Epithelial cell of esophagus (primary cell): ENCODE results near the gene LTC4S.

Source experiments
- DNase-seq: peaks from one replicate; pipeline ENCODE4 v3.0.0; 2010; ENCODE audit warnings: low read depth
- H3K4me3 ChIP-seq: 2 replicates; pipeline ENCODE4 v1.5.1; 2011; ENCODE audit warnings: mild to moderate bottlenecking, low read length, control low read depth
- TF ChIP-seq, protein P1 (sequence below): IDR thresholded peaks from 2 replicates; pipeline ENCODE4 v1.5.1; 2011; ENCODE audit warnings: low read depth, mild to moderate bottlenecking, low read length, control low read depth, inconsistent platforms; ENCODE audit not compliant: insufficient read depth; ENCODE audit errors: missing control alignments

Gene LTC4S

DNA sequence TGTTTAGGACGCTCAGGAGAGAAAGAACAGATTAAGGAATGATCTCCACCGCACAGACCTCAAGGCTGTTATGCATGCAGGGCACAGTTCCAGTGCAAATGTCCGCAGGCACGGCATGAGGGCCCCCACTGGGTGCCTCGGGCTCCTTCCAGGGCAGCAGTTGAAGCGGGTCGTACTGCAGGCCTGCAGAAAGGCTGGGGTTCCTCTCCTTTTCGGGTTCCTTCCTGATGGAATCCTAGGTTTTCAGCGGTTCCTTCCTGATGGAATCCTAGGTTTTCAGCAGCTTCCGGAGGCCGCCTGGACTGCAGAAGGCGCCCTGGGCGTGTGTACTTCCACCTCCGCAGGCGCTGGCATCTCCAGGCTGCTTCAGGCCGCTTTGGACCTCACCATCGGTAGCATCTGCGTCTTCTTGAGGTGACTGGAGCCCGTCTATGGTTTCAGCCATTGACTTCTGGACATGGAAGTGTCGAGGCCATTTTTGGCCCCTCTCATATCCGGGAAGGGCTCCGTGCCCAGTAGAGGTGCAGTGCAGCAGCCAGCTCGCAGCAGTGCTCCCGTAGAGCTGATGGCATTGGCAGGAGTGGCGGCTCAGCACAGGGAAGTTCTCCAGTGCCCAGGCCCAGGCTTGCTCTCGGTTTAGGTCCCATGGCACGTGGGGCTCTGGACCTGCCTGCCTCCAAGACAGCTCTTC lies 18.5 kb downstream of the LTC4S start:
- TF ChIP-seq, protein P1, sequence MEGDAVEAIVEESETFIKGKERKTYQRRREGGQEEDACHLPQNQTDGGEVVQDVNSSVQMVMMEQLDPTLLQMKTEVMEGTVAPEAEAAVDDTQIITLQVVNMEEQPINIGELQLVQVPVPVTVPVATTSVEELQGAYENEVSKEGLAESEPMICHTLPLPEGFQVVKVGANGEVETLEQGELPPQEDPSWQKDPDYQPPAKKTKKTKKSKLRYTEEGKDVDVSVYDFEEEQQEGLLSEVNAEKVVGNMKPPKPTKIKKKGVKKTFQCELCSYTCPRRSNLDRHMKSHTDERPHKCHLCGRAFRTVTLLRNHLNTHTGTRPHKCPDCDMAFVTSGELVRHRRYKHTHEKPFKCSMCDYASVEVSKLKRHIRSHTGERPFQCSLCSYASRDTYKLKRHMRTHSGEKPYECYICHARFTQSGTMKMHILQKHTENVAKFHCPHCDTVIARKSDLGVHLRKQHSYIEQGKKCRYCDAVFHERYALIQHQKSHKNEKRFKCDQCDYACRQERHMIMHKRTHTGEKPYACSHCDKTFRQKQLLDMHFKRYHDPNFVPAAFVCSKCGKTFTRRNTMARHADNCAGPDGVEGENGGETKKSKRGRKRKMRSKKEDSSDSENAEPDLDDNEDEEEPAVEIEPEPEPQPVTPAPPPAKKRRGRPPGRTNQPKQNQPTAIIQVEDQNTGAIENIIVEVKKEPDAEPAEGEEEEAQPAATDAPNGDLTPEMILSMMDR, result no peak
- H3K4me3 ChIP-seq, result no peak overlapping the region
- DNase-seq, result no peak

DNA sequence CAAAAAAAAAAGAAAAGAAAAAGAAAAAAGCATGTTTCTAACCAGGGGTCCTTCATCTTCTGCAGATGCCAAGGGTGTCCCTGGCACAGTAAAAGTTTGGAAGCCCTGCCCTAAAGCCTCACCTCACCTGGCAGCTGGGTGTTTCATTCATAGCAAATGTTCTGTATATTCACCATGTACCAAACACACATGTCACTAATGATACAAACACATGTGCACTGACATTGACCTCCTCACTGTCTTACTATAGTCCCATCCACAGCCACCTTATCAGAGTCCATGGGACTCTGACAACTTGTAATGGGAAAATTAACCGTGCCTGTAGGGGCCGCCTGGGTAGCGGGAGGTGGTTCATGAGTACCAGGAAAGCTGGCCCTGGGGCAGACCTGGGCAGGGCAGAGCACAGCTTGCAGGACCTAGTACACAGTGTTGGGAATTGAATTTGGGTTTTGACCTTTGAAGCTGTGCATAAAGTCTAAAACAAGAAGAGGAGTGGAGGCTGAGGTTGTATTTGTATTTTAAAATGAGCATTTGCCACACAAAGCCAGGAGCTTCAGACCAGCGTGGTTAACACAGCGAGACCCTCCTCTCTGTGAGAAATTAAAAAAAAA lies 19.3 kb downstream of the LTC4S start:
- DNase-seq, result no peak
- no peak overlapping the region for H3K4me3 ChIP-seq
- TF ChIP-seq, protein P1, result no peak

DNA sequence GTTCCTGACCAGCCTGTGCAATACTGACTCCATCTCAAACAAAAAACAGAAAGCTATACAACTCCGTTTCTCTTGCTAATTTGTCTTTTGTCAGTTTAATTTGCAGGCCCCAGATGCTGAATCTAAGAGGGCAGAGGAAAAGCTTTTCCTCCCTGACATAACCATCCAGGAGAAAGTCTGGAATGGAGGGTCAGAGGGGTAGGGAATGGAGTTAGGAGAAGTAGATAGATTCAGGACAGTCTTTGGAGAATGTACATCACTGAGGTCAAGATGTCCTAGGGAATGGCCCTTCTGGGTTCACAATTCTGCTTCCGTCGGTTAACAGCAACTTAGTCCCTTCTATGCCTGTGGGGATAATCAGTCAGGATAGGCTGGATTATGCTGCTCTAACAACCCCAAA lies 20.3 kb downstream of the LTC4S start:
- TF ChIP-seq, protein P1, result no peak
- no peak for DNase-seq

DNA sequence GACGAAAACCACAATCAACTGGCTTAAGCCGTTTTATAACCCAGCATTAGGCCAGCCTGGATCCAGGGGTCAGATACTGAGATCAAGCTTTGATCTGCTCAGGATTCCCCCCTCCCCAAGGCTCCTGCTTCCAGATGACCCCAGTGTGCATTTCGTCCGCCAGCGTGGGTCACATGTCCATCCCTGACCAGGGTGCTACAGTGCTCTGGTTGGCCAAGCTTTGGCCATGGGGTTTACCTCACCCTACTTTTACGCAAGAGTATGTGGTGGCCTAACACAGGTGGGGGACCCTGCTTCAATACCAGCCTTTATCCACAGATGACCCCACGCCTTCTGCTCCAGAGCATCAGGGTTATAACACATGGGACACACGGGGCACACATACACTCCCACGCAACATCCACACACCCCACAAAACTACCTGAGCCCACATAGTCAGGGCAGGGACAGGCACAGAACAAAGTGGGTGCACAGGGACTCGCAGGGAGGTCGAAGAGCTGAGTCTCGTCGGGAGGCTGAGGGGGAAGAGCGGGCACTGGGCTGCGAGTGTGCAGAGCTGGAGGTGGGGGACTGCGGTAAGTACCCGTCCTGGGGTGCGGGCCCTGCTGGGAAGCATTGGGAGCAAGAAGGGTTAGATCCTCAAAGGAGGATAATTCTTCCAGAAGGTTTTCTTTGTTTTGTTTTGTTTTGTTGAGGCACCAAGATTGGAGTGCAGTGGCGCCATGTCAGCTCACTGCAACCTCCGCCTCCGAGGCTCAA lies 21.9 kb downstream of the LTC4S start:
- H3K4me3 ChIP-seq, result no peak overlapping the region
- DNase-seq, result no peak
- TF ChIP-seq, protein P1, result no peak

More for the DNA sequence above, 20.3 kb downstream of the LTC4S start:
- H3K4me3 ChIP-seq, result no peak overlapping the region

DNA sequence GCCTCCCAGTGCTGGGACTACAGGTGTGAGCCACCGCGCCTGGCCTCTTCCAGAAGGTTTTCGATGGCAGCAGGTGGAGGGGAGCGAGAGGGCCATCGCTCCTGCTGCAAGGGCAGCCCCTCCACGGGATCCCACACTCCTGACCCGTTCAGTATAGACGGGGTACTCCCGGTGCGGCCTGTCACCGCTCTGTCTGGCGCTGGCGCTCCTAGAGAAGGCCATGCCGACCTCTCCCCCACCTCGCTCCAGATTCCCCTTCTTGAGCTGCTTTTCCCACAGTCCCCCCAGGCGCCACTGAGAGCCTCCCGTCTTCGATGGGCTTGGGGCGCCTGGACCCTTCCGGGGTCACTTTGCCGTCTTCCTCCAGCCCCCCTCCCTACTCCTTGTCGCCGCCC lies 22.6 kb downstream of the LTC4S start:
- DNase-seq, result no peak
- TF ChIP-seq, protein P1, result no peak
- H3K4me3 ChIP-seq, result peak overlapping the region; percentile 27

DNA sequence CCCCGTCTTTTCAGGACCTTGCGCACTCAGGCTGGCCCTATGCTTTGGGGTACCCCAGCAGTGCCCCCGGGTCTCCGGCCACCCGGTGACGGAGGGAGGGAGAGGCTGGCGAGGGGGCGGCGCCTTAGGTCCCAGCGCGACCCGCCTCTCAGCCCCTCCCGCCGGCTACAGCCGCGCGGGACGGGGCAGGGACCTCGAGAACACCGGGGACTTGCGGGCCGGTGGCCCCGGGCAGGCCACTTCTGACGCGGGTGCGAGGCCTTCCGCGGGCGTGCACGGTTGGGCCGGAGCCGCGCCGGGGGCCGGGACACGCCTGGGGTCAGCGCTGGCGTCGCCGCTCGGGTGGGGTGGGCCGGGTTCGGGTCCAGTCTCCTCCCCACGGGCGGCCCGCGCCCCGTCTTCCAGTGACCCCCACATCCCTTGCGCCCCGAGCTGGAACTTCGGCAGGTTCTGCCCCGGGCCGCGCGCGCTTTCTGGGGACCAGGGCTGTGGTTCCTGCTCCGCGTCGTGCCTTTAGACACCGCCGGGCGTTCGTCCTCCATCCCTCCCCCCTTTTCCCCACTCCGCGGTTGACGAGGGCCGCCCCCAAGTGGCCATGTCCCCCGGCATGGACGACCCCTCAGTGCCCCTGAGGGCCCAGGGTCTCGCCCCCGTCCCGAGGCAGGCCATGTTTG lies 23.1 kb downstream of the LTC4S start:
- peak overlapping the region; percentile 27 for H3K4me3 ChIP-seq
- DNase-seq, result no peak
- TF ChIP-seq, protein P1, result no peak
